Hair follicle dermal papilla cell (primary cell): Measurements from ENCODE around the gene IFITM1. TPM values are rescaled to one million over a fixed set of nuclear protein-coding genes. Genes with fewer than 3 reads are reported as not detected.

ENCODE experiments used
- small RNA-seq: library from RNA; depleted of rRNA; stranded (forward); fragments of <200 nt; gene quantifications from one replicate; pipeline ENCODE3, GENCODE V24; 2012
- total RNA-seq: library from RNA; depleted of rRNA; stranded (reverse); fragments of >200 nt; gene quantifications from 2 replicates; pipeline ENCODE4 v1.2.3, GENCODE V29; 2012

The IFITM1 gene
- total RNA-seq = 182 and 187 TPM in 2 replicates

DNA sequence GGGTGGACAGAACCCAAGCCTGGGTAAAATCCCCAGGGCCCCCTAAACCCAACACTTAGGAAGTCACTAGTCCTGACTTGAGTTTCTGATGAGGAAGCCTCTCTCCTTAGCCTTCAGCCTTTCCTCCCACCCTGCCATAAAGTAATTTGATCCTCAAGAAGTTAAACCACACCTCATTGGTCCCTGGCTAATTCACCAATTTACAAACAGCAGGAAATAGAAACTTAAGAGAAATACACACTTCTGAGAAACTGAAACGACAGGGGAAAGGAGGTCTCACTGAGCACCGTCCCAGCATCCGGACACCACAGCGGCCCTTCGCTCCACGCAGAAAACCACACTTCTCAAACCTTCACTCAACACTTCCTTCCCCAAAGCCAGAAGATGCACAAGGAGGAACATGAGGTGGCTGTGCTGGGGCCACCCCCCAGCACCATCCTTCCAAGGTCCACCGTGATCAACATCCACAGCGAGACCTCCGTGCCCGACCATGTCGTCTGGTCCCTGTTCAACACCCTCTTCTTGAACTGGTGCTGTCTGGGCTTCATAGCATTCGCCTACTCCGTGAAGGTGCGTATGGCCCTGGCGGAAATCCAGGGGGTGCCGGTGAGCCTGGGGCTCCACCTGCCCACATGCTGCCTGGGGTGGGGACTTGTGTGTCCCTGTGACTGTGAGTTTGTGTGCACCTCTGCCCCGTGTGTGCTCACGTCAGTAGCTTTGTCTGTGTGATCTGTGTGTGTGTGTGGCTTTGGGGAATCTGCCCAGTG is at the start of gene IFITM1:
Gene IFITM1 (plus strand): TSS at position 254 of the 767 bp plus-strand sequence. CDS start 131 bp downstream, at position 385.

DNA sequence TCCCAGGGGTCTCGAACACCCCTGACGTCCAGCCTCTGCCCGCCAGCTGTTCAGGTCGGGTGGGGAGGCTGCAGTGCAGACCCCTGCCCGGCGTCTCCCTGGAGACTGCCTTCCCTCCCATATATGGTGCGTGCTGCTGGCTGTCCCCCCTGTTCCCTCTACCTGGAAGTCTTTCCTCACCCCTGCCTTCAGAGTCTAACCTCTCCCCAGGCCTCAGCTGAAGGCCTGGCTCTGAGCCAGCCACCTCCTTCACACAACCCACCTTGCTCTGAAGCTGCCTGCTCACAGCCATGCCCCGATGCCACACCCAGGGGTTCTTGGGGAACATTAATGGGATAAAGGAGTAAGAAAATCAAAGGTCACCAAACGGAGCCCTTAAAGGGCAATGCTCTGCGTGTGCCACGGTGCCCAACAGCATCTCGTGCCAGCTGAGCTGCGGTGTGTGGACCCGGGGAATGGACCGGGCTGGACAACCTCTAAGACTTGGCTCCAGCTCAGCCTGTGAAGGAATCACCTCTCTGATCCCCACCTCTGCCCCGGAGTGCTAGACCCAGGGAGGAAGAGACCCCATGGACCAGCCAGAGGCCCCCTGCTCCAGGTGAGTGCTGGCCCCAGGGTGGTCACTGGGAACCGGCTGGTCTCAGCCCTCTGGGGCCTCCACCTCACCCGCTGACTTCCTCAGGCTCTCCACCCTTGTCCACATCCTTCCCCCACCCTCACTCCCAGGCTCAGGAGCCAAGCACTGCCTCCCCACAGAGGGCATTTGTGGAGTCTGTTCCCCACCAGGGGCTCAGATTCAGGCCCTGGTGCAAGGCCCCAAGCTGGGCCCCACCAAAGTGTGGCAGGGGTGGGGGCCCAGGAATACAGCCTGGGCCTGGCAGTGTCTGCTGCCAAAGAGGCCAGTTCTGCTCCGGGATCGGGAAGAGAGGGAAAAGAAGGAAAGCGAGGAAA is 35.6 kb upstream of the IFITM1 start, which contains the start of gene NLRP6:
Gene NLRP6 (plus strand): TSS at position 407 of the 951 bp plus-strand sequence. CDS start 163 bp downstream, at position 570.

DNA sequence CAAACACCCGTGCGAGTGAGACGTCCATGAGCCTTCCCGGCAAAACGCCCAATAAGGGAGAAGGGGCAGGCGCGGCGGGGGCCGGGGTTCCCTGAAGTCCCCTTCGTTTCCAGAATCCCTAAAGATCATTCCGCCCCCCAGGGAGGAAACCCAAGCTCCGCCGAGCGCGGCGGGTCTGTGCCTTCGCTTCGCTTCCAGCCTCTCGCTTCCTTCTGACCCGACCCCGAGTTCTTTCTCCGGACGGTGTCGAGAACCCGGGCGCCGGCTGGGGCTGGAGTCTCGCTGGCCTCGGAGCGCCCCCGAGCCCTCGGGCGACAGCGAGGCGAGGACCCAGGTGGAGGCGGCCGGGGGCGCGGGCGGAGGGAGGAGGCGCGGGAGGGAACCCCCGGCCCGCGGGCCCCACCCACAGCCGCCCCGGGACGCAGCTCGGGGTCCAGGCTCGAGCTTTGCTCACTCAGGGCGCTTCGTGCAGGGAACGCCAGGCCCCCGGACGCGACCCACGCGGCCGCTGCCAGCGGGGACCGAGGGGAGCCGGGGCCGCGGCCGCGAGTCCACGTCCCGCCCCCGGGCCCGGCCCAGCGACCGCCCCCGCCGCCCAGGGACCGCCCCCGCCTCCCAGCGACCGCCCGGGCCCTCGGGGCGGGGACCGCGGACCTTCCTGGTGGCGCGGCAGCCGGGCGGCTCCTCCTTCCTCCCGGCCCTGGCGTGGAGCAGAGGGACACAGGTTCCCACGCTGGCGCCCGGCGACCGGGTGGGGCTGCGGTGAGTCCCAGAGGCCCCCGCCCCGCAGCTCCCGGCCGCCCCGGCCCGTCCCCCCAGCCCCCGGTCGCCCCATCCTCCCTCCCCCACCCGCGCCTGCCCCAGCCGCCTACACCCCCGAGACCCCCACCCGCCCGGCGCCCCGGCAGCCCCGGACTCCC is 25.1 kb upstream of the IFITM1 start, which contains the start of gene PGGHG:
Gene PGGHG (plus strand): TSS at position 649 of the 920 bp plus-strand sequence. CDS start 691 bp downstream, outside the sequence.

DNA sequence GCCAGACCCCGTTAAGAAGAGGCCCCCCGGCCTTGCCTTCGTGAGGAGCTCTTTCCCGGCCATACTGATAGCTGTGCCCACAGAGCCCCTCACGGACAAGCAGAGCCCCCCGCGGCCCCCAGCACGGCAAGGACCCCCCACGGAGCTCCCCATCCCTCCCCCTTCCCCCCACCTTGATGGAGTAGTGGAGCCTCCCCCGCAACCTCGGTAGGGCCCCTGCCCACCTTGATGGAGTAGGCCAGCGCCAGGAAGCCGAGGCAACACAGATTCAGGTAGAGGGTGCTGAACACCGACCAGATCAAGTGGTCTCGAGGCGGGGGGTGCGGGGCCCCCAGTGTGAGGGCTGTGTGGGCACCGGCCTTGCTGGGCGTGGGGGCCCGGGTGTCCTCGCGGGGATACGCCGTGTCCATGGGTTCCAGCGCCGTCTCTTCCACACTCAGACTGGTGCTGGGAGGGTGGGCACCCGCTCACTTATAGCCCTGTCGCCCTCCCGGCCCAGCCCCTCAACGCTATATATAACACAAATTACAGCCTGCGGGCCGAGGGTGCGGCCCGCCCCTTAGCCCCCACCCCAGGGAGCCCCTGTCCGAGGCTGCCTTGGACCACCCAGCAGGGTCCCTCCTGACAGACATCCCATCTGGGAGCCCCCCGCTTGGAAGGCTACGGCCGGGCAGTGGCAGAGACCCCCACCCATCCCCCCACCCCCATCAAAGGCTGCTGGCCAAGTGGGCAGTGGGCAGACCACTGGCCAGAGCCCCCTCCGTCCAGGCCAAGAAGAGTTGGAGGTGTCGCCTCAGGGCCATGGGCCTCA is 14.6 kb upstream of the IFITM1 start, which contains the start of gene IFITM5:
Gene IFITM5 (minus strand): TSS at position 446 of the 811 bp plus-strand sequence. CDS start 36 bp downstream, at position 410.

DNA sequence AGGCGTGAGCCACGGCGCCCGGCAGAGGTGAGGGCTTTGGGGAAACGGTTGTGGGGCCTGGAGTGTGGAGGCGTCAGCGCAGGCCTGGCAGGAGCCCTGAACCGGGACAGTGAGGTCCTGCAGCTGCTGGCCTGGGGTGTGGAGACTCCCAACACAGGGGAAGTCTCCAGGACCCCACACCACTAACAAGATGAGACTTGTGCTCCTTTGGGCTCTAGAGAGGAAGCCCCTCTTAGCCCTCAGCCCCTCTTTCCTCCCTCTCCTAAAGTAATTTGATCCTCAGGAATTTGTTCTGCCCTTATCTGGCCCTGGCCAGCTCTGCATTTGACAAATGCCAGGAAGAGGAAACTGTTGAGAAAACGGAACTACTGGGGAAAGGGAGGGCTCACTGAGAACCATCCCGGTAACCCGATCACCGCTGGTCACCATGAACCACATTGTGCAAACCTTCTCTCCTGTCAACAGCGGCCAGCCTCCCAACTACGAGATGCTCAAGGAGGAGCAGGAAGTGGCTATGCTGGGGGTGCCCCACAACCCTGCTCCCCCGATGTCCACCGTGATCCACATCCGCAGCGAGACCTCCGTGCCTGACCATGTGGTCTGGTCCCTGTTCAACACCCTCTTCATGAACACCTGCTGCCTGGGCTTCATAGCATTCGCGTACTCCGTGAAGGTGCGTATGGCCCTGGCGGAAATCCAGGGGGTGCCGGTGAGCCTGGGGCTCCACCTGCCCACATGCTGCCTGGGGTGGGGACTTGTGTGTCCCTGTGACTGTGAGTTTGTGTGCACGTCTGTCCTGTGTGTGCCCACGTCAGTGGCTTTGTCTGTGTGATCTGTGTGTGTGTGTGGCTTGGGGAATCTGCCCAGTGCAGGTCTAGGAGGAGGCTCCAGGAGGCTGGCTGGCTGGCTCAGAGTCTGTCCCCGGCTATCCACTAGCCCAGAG is 5.8 kb upstream of the IFITM1 start, which contains the start of gene IFITM2:
Gene IFITM2 (plus strand): TSS at position 51 of the 943 bp plus-strand sequence. CDS start 377 bp downstream, at position 428.

Small RNA genes lying within 50 kb of the gene (small RNA-seq; reads per million reads assigned to genes)
- gene AC136475.6 = not detected

Other genes with a start within 250 kb of the IFITM1 start
- gene SCGB1C1, start 121.0 kb upstream of the IFITM1 start, total RNA-seq = not detected in 2 replicates
- 45.1 and 48.7 TPM in 2 replicates for gene BET1L, start 106.6 kb upstream of the IFITM1 start, total RNA-seq
- 172 and 182 TPM in 2 replicates for gene RIC8A, start 106.3 kb upstream of the IFITM1 start, total RNA-seq
- 8.0 and 16.1 TPM in 2 replicates for gene SIRT3, start 77.7 kb upstream of the IFITM1 start, total RNA-seq
- 94.1 and 117 TPM in 2 replicates for gene PSMD13, start 77.1 kb upstream of the IFITM1 start, total RNA-seq
- gene NLRP6, start 35.6 kb upstream of the IFITM1 start, total RNA-seq = not detected in 2 replicates
- 16.9 and 28.1 TPM in 2 replicates for gene PGGHG, start 24.9 kb upstream of the IFITM1 start, total RNA-seq
- gene IFITM5, start 14.5 kb upstream of the IFITM1 start, total RNA-seq = not detected in 2 replicates
- gene IFITM2, start 6.2 kb upstream of the IFITM1 start, total RNA-seq = 34.5 and 57.3 TPM in 2 replicates
- gene IFITM3, start 6.8 kb downstream of the IFITM1 start, total RNA-seq = 147 and 163 TPM in 2 replicates
- gene B4GALNT4, start 55.5 kb downstream of the IFITM1 start, total RNA-seq = 1.5 and 3.7 TPM in 2 replicates
- 3.8 and 4.7 TPM in 2 replicates for gene PKP3, start 80.2 kb downstream of the IFITM1 start, total RNA-seq
- 11.5 and 13.6 TPM in 2 replicates for gene SIGIRR, start 101.0 kb downstream of the IFITM1 start, total RNA-seq
- gene ANO9, start 128.0 kb downstream of the IFITM1 start, total RNA-seq = not detected in 2 replicates
- gene PTDSS2, start 136.2 kb downstream of the IFITM1 start, total RNA-seq = 25.4 and 35.9 TPM in 2 replicates
- gene RNH1, start 193.2 kb downstream of the IFITM1 start, total RNA-seq = 359 and 417 TPM in 2 replicates
- 24.5 and 27.4 TPM in 2 replicates for gene HRAS, start 221.5 kb downstream of the IFITM1 start, total RNA-seq
- 0.65 and 0.85 TPM in 2 replicates for gene LRRC56, start 223.5 kb downstream of the IFITM1 start, total RNA-seq
- gene LMNTD2, start 246.7 kb downstream of the IFITM1 start, total RNA-seq = 0.61 and 0.97 TPM in 2 replicates
- 3.7 and 7.7 TPM in 2 replicates for gene RASSF7, start 246.9 kb downstream of the IFITM1 start, total RNA-seq